MG63 (cell line): ENCODE data around the gene TCF21. TPM values are rescaled to one million over a fixed set of nuclear protein-coding genes. Genes with fewer than 3 reads are reported as not detected.

Experiments used
- total RNA-seq: library from RNA; depleted of rRNA; stranded (reverse); fragments of >200 nt; shearing (Covaris generic); gene quantifications from 2 replicates; pipeline ENCODE4 v1.2.3, GENCODE V29; 2014; ENCODE audit warnings: low replicate concordance; rRNA removed

Gene TCF21
- total RNA-seq, 1 experiment from 2014 or later, result 33.2 TPM

Other genes starting within 250 kb of the TCF21 start
- 40.7 and 73.5 TPM in 2 replicates for gene TBPL1, start 64.1 kb downstream of the TCF21 start, total RNA-seq
- gene SLC2A12, start 163.5 kb downstream of the TCF21 start, total RNA-seq, result 0.95 and 1.4 TPM in 2 replicates